HEK293T (cell line): ENCODE measurements around the gene FGF16.

ENCODE experiments used
- FOXA1 ChIP-seq: fragments of 450-650 bp; IDR thresholded peaks from 2 replicates; pipeline ENCODE4 v1.6.1; 2016; ENCODE audit warnings: mild to moderate bottlenecking
- SP1 ChIP-seq: fragments of 450-650 bp; IDR thresholded peaks from 2 replicates; pipeline ENCODE4 v1.6.1; 2017
- SUZ12 ChIP-seq: fragments of 450-650 bp; IDR thresholded peaks from 2 replicates; pipeline ENCODE4 v1.6.1; 2016; ENCODE audit warnings: mild to moderate bottlenecking

- no peak for TF ChIP-seq SP1
- no peak for TF ChIP-seq SUZ12
- no peak for TF ChIP-seq FOXA1
These were observed 2.6 kb upstream of the FGF16 start for GRCh38 chrX:77444545-77444944.
